AG04450 (cell line): ENCODE measurements around the gene BPHL. TPM values are rescaled to one million over a fixed set of nuclear protein-coding genes. Genes with fewer than 3 reads are reported as not detected.
"Not testable (repeated sequence)": the region's sequence is repeated elsewhere in the genome, so short reads cannot be mapped to it uniquely, and the experiment has no call there.

Source experiments
- CTCF ChIA-PET: fragments of 300-600, 350-600 bp; formaldehyde crosslinking; extraction: SDS; loops from one replicate; lab custom pipeline; 2022; ENCODE audit warnings: antibody characterized with exemption, inconsistent platforms; lab: Charles Lee
- POLR2A ChIA-PET: fragments of 350-600 bp; formaldehyde crosslinking; extraction: SDS; loops from one replicate; lab custom pipeline; 2021; ENCODE audit warnings: antibody characterized with exemption, inconsistent platforms; lab: Yijun Ruan, JAX
- DNase-seq: peaks from one replicate; pipeline ENCODE4 v3.0.0-alpha.2; 2011; ENCODE audit warnings: low read depth, low spot score
- H3K27ac ChIP-seq: one replicate; pipeline ENCODE4 v1.5.1; 2012; ENCODE audit warnings: low read depth, low read length, control low read depth
- H3K27me3 ChIP-seq: one replicate; pipeline ENCODE4 v1.6.0; 2012; ENCODE audit warnings: low read length; ENCODE audit not compliant: control insufficient read depth, insufficient read depth
- H3K4me3 ChIP-seq: 2 replicates; pipeline ENCODE4 v1.5.1; 2011; ENCODE audit warnings: mild to moderate bottlenecking, low read depth, low read length, control low read depth
- H3K9me3 ChIP-seq: 2 replicates; pipeline ENCODE4 v1.5.1; 2012; ENCODE audit warnings: low read length; ENCODE audit not compliant: control insufficient read depth, insufficient read depth
- polyA plus RNA-seq: library from polyadenylated mRNA; depleted of rRNA; stranded (reverse); fragments of >200 nt; gene quantifications from 2 replicates; pipeline ENCODE4 v1.2.3, GENCODE V29; 2011
- TF ChIP-seq, protein P1 (sequence below): IDR thresholded peaks from 2 replicates; pipeline ENCODE4 v1.5.1; 2011; ENCODE audit warnings: low read depth, low read length, control low read depth, inconsistent platforms

BPHL gene
- polyA plus RNA-seq, 1 experiment: 24.4 TPM

DNA sequence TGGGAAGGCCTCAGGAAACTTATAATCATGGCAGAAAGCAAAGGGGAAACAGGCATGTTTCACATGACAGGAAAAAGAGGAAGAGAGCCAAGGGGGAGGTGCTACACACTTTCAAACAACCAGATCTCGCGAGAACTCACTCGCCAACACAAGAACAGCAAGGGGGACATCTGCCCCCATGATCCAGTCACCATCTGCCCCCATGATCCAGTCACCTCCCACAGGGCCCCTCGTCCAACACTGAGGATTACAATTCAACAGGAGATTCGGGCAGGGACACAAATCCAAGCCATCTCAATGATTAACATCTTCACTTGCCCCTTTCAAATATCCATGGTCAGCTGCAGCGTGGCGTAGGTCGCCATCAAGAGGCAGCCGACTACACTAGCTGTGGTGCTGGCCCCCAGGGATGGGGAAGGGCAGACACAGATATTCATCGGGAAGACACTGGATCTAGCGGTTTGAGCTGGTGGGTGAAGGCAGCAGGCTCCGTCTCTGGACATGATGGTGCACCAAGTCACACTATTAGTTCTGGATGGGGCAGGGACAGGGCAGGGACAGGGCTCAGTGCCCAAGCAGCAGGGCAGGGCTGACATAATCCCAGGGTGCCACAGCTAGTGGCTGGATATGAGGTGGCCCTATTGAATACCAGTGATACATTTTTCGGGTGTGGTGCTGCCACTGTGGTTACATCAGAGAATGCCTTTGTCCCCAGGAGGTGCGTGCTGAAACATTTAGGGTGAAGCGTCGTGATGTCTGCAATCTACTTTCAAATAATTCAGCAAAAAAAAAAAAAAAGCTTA lies 77.4 kb downstream of the BPHL start:
- TF ChIP-seq, protein P1, sequence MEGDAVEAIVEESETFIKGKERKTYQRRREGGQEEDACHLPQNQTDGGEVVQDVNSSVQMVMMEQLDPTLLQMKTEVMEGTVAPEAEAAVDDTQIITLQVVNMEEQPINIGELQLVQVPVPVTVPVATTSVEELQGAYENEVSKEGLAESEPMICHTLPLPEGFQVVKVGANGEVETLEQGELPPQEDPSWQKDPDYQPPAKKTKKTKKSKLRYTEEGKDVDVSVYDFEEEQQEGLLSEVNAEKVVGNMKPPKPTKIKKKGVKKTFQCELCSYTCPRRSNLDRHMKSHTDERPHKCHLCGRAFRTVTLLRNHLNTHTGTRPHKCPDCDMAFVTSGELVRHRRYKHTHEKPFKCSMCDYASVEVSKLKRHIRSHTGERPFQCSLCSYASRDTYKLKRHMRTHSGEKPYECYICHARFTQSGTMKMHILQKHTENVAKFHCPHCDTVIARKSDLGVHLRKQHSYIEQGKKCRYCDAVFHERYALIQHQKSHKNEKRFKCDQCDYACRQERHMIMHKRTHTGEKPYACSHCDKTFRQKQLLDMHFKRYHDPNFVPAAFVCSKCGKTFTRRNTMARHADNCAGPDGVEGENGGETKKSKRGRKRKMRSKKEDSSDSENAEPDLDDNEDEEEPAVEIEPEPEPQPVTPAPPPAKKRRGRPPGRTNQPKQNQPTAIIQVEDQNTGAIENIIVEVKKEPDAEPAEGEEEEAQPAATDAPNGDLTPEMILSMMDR: no peak
- no peak overlapping the region for H3K27ac ChIP-seq
- no peak overlapping the region for H3K4me3 ChIP-seq
- no peak for DNase-seq
- 0 out of 2 replicates have a peak, but pooled peaks cover 4% of the 10 kb centered on the region for H3K9me3 ChIP-seq
- ChIA-PET POLR2A (interaction anchor here (0.6 kb wide), 2 partner anchors 56 to 83 kb away, joined by 3 read pairs; no protein-coding TSS in a partner anchor), CTCF (interaction anchor here (0.6 to 0.7 kb wide), 3 partner anchors 31 to 70 kb away, joined by 3 to 9 read pairs (median 3); no protein-coding TSS in a partner anchor)
- H3K27me3 ChIP-seq: peaks cover 4% of the 10 kb centered on the region

DNA sequence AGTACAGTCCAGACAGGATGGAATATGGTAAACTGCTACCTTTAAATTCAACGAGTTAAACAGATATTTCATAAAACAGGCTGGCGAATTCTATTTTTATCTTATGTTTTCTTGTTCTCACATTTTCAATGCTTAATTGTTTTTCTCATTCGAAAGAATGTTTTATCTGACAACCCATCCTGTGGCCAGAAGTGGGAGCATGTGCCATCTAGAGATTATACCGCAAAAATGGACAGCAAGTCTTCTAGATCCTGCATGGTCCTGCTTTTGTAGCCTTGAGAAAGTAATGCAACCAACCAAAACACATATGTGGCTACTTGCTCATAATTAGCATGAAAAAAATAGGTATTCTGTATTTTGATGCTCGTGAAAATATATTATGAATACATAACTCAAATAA lies 78.3 kb downstream of the BPHL start:
- peaks cover 4% of the 10 kb centered on the region for H3K27me3 ChIP-seq
- no peak overlapping the region for H3K4me3 ChIP-seq
- CTCF ChIA-PET: interaction anchor here (0.6 kb wide), 2 partner anchors 55 to 71 kb away, joined by 3 read pairs; no protein-coding TSS in a partner anchor
- 0 out of 2 replicates have a peak, but pooled peaks cover 2% of the 10 kb centered on the region for H3K9me3 ChIP-seq
- POLR2A ChIA-PET: interaction anchor here (0.6 kb wide), 2 partner anchors 55 to 84 kb away, joined by 3 read pairs; no protein-coding TSS in a partner anchor
- no peak for DNase-seq
- no peak overlapping the region for H3K27ac ChIP-seq
- TF ChIP-seq, protein P1: no peak

DNA sequence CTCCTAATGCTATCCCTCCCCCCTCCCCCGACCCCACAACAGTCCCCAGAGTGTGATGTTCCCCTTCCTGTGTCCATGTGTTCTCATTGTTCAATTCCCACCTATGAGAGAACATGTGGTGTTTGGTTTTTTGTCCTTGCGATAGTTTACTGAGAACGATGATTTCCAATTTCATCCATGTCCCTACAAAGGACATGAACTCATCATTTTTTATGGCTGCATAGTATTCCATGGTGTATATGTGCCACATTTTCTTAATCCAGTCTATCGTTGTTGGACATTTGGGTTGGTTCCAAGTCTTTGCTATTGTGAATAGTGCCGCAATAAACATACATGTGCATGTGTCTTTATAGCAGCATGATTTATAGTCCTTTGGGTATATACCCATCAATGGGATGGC lies 79.2 kb downstream of the BPHL start:
- CTCF ChIA-PET, H3K9me3 ChIP-seq, H3K27ac ChIP-seq, DNase-seq, H3K4me3 ChIP-seq, POLR2A ChIA-PET, H3K27me3 ChIP-seq: not testable (repeated sequence)

DNA sequence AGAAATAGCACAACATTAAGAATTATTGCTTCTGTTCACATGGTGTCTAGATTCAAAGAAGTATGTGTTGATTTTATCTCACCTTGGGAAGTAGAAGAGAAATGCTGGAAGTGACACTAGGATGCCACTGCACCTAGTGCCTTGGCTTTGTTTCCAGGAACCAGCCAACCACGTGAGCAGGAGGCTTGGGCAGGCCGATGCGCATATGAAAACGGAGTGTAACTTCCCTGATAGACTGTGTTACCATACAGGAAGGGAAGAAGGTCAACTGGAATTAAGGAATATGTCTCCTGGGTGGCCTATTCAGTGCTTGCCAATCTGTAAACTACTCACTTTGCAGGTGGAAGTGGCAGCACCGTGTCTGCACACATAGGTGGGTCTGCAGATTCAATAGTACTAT lies 80.9 kb downstream of the BPHL start:
- ChIA-PET CTCF (no interaction called here), POLR2A (no interaction called here)
- TF ChIP-seq, protein P1: no peak
- Histone ChIP-seq H3K9me3 (0 out of 2 replicates have a peak, but pooled peaks cover 2% of the 10 kb centered on the region), H3K4me3 (no peak overlapping the region), H3K27me3 (peaks cover 6% of the 10 kb centered on the region), H3K27ac (no peak overlapping the region)
- no peak for DNase-seq

DNA sequence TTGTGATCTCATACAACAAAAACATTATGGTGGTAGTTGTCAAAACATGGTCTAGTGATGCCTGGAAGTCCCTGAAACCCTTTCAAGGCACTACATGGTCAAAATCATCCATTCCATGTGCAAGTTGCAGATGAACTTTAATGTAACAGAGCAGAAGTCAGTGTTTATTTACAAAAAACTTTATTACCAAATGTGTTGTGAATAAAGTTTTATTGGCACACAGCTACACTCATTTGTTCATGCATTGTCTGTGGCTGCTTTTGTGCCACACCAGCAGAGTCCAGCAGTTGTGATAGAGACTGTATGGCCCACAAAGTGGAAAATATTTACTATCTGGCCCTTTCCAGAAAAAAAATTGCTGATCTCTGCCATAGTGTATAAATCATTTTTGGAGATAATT lies 82.2 kb downstream of the BPHL start:
- H3K9me3 ChIP-seq: 0 out of 2 replicates have a peak, but pooled peaks cover 2% of the 10 kb centered on the region
- no peak overlapping the region for H3K27ac ChIP-seq
- TF ChIP-seq, protein P1: no peak
- DNase-seq: no peak
- no peak overlapping the region for H3K4me3 ChIP-seq
- POLR2A ChIA-PET: no interaction called here
- CTCF ChIA-PET: no interaction called here
- peaks cover 4% of the 10 kb centered on the region for H3K27me3 ChIP-seq
